IMR-90 (cell line): ENCODE results near the gene BCL2L13. TPM values are rescaled to one million over a fixed set of nuclear protein-coding genes. Genes with fewer than 3 reads are reported as not detected.
A peak's percentile ranks its signal among the peaks of the same experiment; 100 is the strongest.

Experiments used
- ATAC-seq: fragments of 200-7000 bp; cut with Tn5 transposase; 2 replicates; pipeline ENCODE4 v1.9.1; 2020; ENCODE audit warnings: low read depth, mild to moderate bottlenecking, moderate library complexity
- BruUV-seq: library from RNA; stranded (reverse); fragments of 400-500 nt; replicated peaks from 2 replicates; lab custom pipeline; 2021; lab: Mats Ljungman, UMichigan
- CTCF ChIA-PET: fragments of 300-600 bp; formaldehyde crosslinking; extraction: SDS; loops from one replicate; lab custom pipeline; 2021; ENCODE audit warnings: antibody characterized with exemption; lab: Yijun Ruan, JAX
- POLR2A ChIA-PET: fragments of 300-600 bp; sonication (Branson Sonifier 250); formaldehyde crosslinking; loops from one replicate; lab custom pipeline; 2022; ENCODE audit warnings: antibody characterized with exemption; ENCODE audit not compliant: unreplicated experiment; lab: Charles Lee
- DNase-seq: peaks from one replicate; pipeline ENCODE4 v3.0.0; 2013
- H2AFZ ChIP-seq: replicated peaks from 2 replicates; pipeline ENCODE3; 2013; ENCODE audit warnings: low read length, mild to moderate bottlenecking; ENCODE audit not compliant: poor library complexity
- H2AK5ac ChIP-seq: 2 replicates; pipeline ENCODE4 v1.6.1; 2013; ENCODE audit warnings: low read depth, low read length, inconsistent platforms
- H2AK9ac ChIP-seq: replicated peaks from 2 replicates; pipeline ENCODE3; 2013; ENCODE audit warnings: mild to moderate bottlenecking, low read depth, low read length, moderate library complexity; ENCODE audit not compliant: poor library complexity
- H2BK120ac ChIP-seq: 2 replicates; pipeline ENCODE4 v1.6.1; 2013; ENCODE audit warnings: low read depth, low read length, inconsistent platforms
- H2BK15ac ChIP-seq: 3 replicates; pipeline ENCODE4 v1.6.1; 2013; ENCODE audit warnings: low read depth, low read length, inconsistent platforms
- H2BK20ac ChIP-seq: 2 replicates; pipeline ENCODE4 v1.6.1; 2013; ENCODE audit warnings: low read depth, mild to moderate bottlenecking, inconsistent platforms, low read length, moderate library complexity
- H2BK5ac ChIP-seq: 2 replicates; pipeline ENCODE4 v1.6.1; 2013; ENCODE audit warnings: mild to moderate bottlenecking, low read depth, low read length, inconsistent platforms; ENCODE audit not compliant: poor library complexity, severe bottlenecking
- H3K14ac ChIP-seq: replicated peaks from 2 replicates; pipeline ENCODE4 v1.6.1; 2013; ENCODE audit warnings: low read depth, low read length, inconsistent platforms
- H3K18ac ChIP-seq: 2 replicates; pipeline ENCODE4 v1.6.1; 2013; ENCODE audit warnings: low read depth, low read length, control low read depth
- H3K23ac ChIP-seq: 2 replicates; pipeline ENCODE4 v1.6.1; 2013; ENCODE audit warnings: low read depth, low read length, inconsistent platforms
- H3K27ac ChIP-seq: 2 replicates; pipeline ENCODE4 v1.5.1; 2013; ENCODE audit warnings: mild to moderate bottlenecking, control low read depth, low read length; ENCODE audit not compliant: insufficient read depth
- H3K27me3 ChIP-seq: 2 replicates; pipeline ENCODE4 v1.6.1; 2013; ENCODE audit warnings: low read length; ENCODE audit not compliant: control insufficient read depth, insufficient read depth
- H3K36me3 ChIP-seq: 2 replicates; pipeline ENCODE4 v1.6.1; 2013; ENCODE audit warnings: low read length, mixed read lengths; ENCODE audit not compliant: control insufficient read depth, insufficient read depth
- H3K4ac ChIP-seq: 2 replicates; pipeline ENCODE4 v1.6.1; 2013; ENCODE audit warnings: low read depth, low read length, inconsistent platforms
- H3K4me1 ChIP-seq: 2 replicates; pipeline ENCODE4 v1.6.1; 2013; ENCODE audit warnings: low read length, mixed read lengths; ENCODE audit not compliant: control insufficient read depth, insufficient read depth
- H3K4me2 ChIP-seq: 2 replicates; pipeline ENCODE4 v1.6.1; 2013; ENCODE audit warnings: low read depth, mild to moderate bottlenecking, control low read depth, low read length, moderate library complexity
- H3K4me3 ChIP-seq: 2 replicates; pipeline ENCODE4 v1.5.1; 2013; ENCODE audit warnings: low read depth, mild to moderate bottlenecking, control low read depth, low read length, moderate library complexity; ENCODE audit not compliant: insufficient read depth
- H3K56ac ChIP-seq: 2 replicates; pipeline ENCODE4 v1.6.1; 2013; ENCODE audit warnings: low read length, inconsistent platforms; ENCODE audit not compliant: insufficient read depth; ENCODE audit errors: extremely low read depth
- H3K79me1 ChIP-seq, 2 experiments: 2 replicates each; pipeline ENCODE4 v1.6.1; 2013; ENCODE audit warnings: low read length in 2 of 2, inconsistent platforms in 1 of 2, low read depth in 1 of 2
- H3K9ac ChIP-seq: 2 replicates; pipeline ENCODE4 v1.6.1; 2013; ENCODE audit warnings: low read depth, low read length, control low read depth
- H3K9me1 ChIP-seq: 2 replicates; pipeline ENCODE4 v1.6.1; 2013; ENCODE audit warnings: low read length, inconsistent platforms; ENCODE audit not compliant: insufficient read depth
- H3K9me3 ChIP-seq: 2 replicates; pipeline ENCODE4 v1.6.1; 2013; ENCODE audit warnings: low read length; ENCODE audit not compliant: control insufficient read depth, insufficient read depth
- H4K20me1 ChIP-seq: 2 replicates; pipeline ENCODE4 v1.6.1; 2013; ENCODE audit warnings: low read length, inconsistent platforms; ENCODE audit not compliant: insufficient read depth
- H4K5ac ChIP-seq: 2 replicates; pipeline ENCODE4 v1.6.1; 2013; ENCODE audit warnings: mild to moderate bottlenecking, low read depth, low read length, control low read depth
- H4K8ac ChIP-seq, 2 experiments: 2 replicates each; pipeline ENCODE4 v1.6.1; 2013; ENCODE audit warnings: low read depth in 2 of 2, low read length in 2 of 2, control low read depth in 1 of 2, inconsistent platforms in 1 of 2
- H4K91ac ChIP-seq: 2 replicates; pipeline ENCODE4 v1.6.1; 2013; ENCODE audit warnings: low read depth, low read length, inconsistent platforms; ENCODE audit not compliant: insufficient read depth
- MAFK ChIP-seq: IDR thresholded peaks from 2 replicates; pipeline ENCODE4 v1.6.1; 2012; ENCODE audit warnings: low read depth, low read length, improper control_type of control experiment
- MAZ ChIP-seq: IDR thresholded peaks from 2 replicates; pipeline ENCODE4 v1.6.1; 2012; ENCODE audit warnings: low read depth, mild to moderate bottlenecking, low read length, improper control_type of control experiment, moderate library complexity, borderline replicate concordance
- RAD21 ChIP-seq: IDR thresholded peaks from 2 replicates; pipeline ENCODE4 v1.6.1; 2012; ENCODE audit warnings: low read length, improper control_type of control experiment
- WGBS, 2 experiments: methylation state at CpG; one replicate each; pipeline versions ENCODE4 v1.1.5 to v1.1.7; 2013; ENCODE audit warnings: missing lambda C conversion rate in 2 of 2; ENCODE audit not compliant: insufficient read length in 1 of 2; ENCODE audit errors: extremely low coverage in 2 of 2; 5-methylcytosine and 5-hydroxymethylcytosine counted together
- dilution Hi-C: fragments of 300-500 bp; cut with HindIII; formaldehyde crosslinking; loops from one replicate; pipeline ENCODE4 v1.14.3; 2018; ENCODE audit warnings: low sequenced_read_pairs; ENCODE audit not compliant: unreplicated experiment
- in situ Hi-C: fragments of 300-500 bp; cut with MboI; formaldehyde crosslinking; loops from 3 replicates; pipeline ENCODE4 v1.14.3; 2019; ENCODE audit warnings: low sequenced_read_pairs, inconsistent platforms, mixed read lengths
- intact Hi-C: fragments of 100-400 bp; cut with micrococcal nuclease; formaldehyde crosslinking; loops from 2 replicates; pipeline ENCODE4 v1.10.0; 2022
- polyA plus RNA-seq, 3 experiments: library from polyadenylated mRNA; depleted of rRNA; stranded (reverse); fragments of >200 nt; gene quantifications; 2 replicates each; pipeline ENCODE4 v1.2.3, GENCODE V29; 2012; ENCODE audit warnings: low replicate concordance in 1 of 3
- total RNA-seq: library from RNA; depleted of rRNA; stranded (reverse); fragments of >200 nt; gene quantifications from 2 replicates; pipeline ENCODE4 v1.2.3, GENCODE V29; 2012
- TF ChIP-seq, protein P1 (sequence below): conservative IDR thresholded peaks from 2 replicates; pipeline ENCODE4 v1.5.1; 2012; ENCODE audit warnings: mild to moderate bottlenecking, low read depth, low read length, improper control_type of control experiment

BCL2L13 gene
- total and polyA plus RNA-seq, 2 of the 4 experiments (the other 2 are of a cell fraction), result 42.6 to 86.7 TPM

DNA sequence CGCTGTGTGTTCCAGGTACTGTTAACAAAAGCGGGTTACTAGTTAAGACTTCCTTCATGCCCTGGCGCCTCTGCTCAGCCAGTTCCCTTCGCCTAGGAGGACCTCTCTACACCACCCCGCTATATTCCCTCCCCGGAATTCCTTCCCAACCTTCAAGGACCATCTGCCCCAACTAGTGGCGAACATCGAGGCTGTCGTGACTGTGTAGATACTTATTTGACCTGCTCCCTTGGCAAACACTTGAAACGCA, 450 bp upstream of the BCL2L13 start:
- no peaks in the 10 kb centered on the region for H3K9me3 ChIP-seq
- H2AK5ac ChIP-seq, result peak overlapping the region; percentile 99
- dilution Hi-C loops (no loop called here), in situ Hi-C loops (loop anchor here (5.0 kb wide), 1 partner anchor 49 kb away; no protein-coding TSS in a partner anchor), intact Hi-C loops (loop anchor here (2.0 to 5.0 kb wide), 3 partner anchors 74 to 89 kb away; partner anchors contain the start of gene SLC25A18)
- peak overlapping the region; percentile 92 for H3K18ac ChIP-seq
- WGBS, 2 experiments, result 0% methylated on average over 4 of the region's 10 CpGs; no CpG with 5 or more reads in 1 of the 2 experiments
- peak overlapping the region; percentile 3; the same call in 1 of the 2 replicates for H2BK20ac ChIP-seq
- H3K4me1 ChIP-seq, result peaks cover 2% of the 10 kb centered on the region
- H3K4me2 ChIP-seq, result peak overlapping the region; percentile 93
- H4K91ac ChIP-seq, result peak overlapping the region; percentile 97
- no TSS peak for BruUV-seq
- peak overlapping the region; percentile 94 for H3K27ac ChIP-seq
- DNase-seq (no peak), ATAC-seq (peak; percentile 44)
- H2AFZ ChIP-seq, result peak overlapping the region; percentile 97
- H3K9ac ChIP-seq, result peak overlapping the region; percentile 97
- peak overlapping the region; percentile 95 for H2AK9ac ChIP-seq
- ChIA-PET POLR2A (no interaction called here), CTCF (no interaction called here)
- peak overlapping the region; percentile 92 for H3K56ac ChIP-seq
- TF ChIP-seq MAFK, result no peak
- TF ChIP-seq, protein P1, sequence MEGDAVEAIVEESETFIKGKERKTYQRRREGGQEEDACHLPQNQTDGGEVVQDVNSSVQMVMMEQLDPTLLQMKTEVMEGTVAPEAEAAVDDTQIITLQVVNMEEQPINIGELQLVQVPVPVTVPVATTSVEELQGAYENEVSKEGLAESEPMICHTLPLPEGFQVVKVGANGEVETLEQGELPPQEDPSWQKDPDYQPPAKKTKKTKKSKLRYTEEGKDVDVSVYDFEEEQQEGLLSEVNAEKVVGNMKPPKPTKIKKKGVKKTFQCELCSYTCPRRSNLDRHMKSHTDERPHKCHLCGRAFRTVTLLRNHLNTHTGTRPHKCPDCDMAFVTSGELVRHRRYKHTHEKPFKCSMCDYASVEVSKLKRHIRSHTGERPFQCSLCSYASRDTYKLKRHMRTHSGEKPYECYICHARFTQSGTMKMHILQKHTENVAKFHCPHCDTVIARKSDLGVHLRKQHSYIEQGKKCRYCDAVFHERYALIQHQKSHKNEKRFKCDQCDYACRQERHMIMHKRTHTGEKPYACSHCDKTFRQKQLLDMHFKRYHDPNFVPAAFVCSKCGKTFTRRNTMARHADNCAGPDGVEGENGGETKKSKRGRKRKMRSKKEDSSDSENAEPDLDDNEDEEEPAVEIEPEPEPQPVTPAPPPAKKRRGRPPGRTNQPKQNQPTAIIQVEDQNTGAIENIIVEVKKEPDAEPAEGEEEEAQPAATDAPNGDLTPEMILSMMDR, result 0 out of 2 replicates have a peak, but pooled peaks have one; percentile 19
- TF ChIP-seq RAD21, result peak; percentile 32; the same call in 1 of the 2 replicates
- no peak for TF ChIP-seq MAZ
- H3K79me1 ChIP-seq, result peaks cover 8 to 51% of the 10 kb centered on the region in 2 experiments
- H4K20me1 ChIP-seq, result no peaks in the 10 kb centered on the region
- H2BK120ac ChIP-seq, result peak overlapping the region; percentile 78
- peak overlapping the region; percentile 97 for H3K14ac ChIP-seq
- H2BK5ac ChIP-seq, result peak overlapping the region; percentile 96
- H4K5ac ChIP-seq, result peak overlapping the region; percentile 97
- peak overlapping the region; percentile 69 for H3K4me3 ChIP-seq
- H2BK15ac ChIP-seq, result peak overlapping the region; percentile 83; the same call in 2 of the 3 replicates
- H3K4ac ChIP-seq, result peak overlapping the region; percentile 99
- H4K8ac ChIP-seq, result peak overlapping the region; percentile 94 to 100
- H3K9me1 ChIP-seq, result no peaks in the 10 kb centered on the region; the same call in 1 of the 2 replicates
- no peaks in the 10 kb centered on the region for H3K27me3 ChIP-seq
- peak overlapping the region; percentile 99 for H3K23ac ChIP-seq
- no peaks in the 10 kb centered on the region for H3K36me3 ChIP-seq
